Type B pancreatic cell (in vitro differentiated cells): ENCODE measurements around the gene GPX5. TPM values are rescaled to one million over a fixed set of nuclear protein-coding genes. Genes with fewer than 3 reads are reported as not detected.
A peak's percentile ranks its signal among the peaks of the same experiment; 100 is the strongest.

Experiments used
- DNase-seq: peaks from one replicate; pipeline ENCODE4 v3.0.0; 2021; ENCODE audit warnings: mixed read lengths; ENCODE audit not compliant: unreplicated experiment; ENCODE audit errors: extremely low spot score
- H3K27ac Mint-ChIP-seq: 2 replicates; pipeline ENCODE4 v1.8.0; 2021; ENCODE audit warnings: mild to moderate bottlenecking, mixed read lengths
- H3K27me3 Mint-ChIP-seq: 2 replicates; pipeline ENCODE4 v1.8.0; 2021; ENCODE audit warnings: mixed read lengths
- H3K36me3 Mint-ChIP-seq: 2 replicates; pipeline ENCODE4 v1.8.0; 2021; ENCODE audit warnings: mixed read lengths
- H3K4me1 Mint-ChIP-seq: one replicate; pipeline ENCODE4 v1.8.0; 2021; ENCODE audit warnings: mixed read lengths; ENCODE audit not compliant: unreplicated experiment
- H3K4me3 Mint-ChIP-seq: 2 replicates; pipeline ENCODE4 v1.8.0; 2021; ENCODE audit warnings: mild to moderate bottlenecking, mixed read lengths
- H3K9me3 Mint-ChIP-seq: 2 replicates; pipeline ENCODE4 v1.8.0; 2021; ENCODE audit warnings: mixed read lengths
- CTCF ChIP-seq: fragments of 200-600 bp; sonication (generic); conservative IDR thresholded peaks from 2 replicates; pipeline ENCODE4 v1.5.0; 2021; ENCODE audit warnings: antibody characterized with exemption, mild to moderate bottlenecking
- total RNA-seq: library from RNA; stranded (reverse); gene quantifications from 2 replicates; pipeline ENCODE4 v1.2.1, GENCODE V29; 2021; ENCODE audit warnings: low replicate concordance

The GPX5 gene
- total RNA-seq, 1 donor from 2014 or later, result not detected

GRCh38 chr6:28486988-28487742 is 38.5 kb upstream of the GPX5 start:
- TF ChIP-seq CTCF, result no peak
- H3K27me3 Mint-ChIP-seq, result peaks cover 29% of the 10 kb centered on the region
- DNase-seq, result no peak
- H3K9me3 Mint-ChIP-seq, result no peaks in the 10 kb centered on the region
- H3K4me3 Mint-ChIP-seq, result peak overlapping the region; percentile 9
- H3K27ac Mint-ChIP-seq, result no peak overlapping the region
- H3K4me1 Mint-ChIP-seq, result peaks cover 14% of the 10 kb centered on the region
- H3K36me3 Mint-ChIP-seq, result no peaks in the 10 kb centered on the region

- Mint-ChIP-seq H3K9me3 (no peaks in the 10 kb centered on the region), H3K4me1 (peaks cover 19% of the 10 kb centered on the region), H3K4me3 (peak overlapping the region; percentile 92), H3K27me3 (peaks cover 16% of the 10 kb centered on the region), H3K27ac (peak overlapping the region; percentile 97), H3K36me3 (no peaks in the 10 kb centered on the region)
- no peak for TF ChIP-seq CTCF
- no peak for DNase-seq
These were observed 36.7 kb upstream of the GPX5 start for GRCh38 chr6:28488916-28489365.

- Mint-ChIP-seq H3K27me3 (peaks cover 14% of the 10 kb centered on the region), H3K9me3 (no peaks in the 10 kb centered on the region), H3K4me1 (peaks cover 19% of the 10 kb centered on the region), H3K27ac (peak overlapping the region; percentile 97), H3K4me3 (peak overlapping the region; percentile 92), H3K36me3 (no peaks in the 10 kb centered on the region)
- TF ChIP-seq CTCF, result no peak
- DNase-seq, result peak; percentile 76
These were observed 36.1 kb upstream of the GPX5 start for GRCh38 chr6:28489366-28490204.

GRCh38 chr6:28490205-28490890 is 35.3 kb upstream of the GPX5 start:
- no peak for TF ChIP-seq CTCF
- Mint-ChIP-seq H3K4me3 (peak overlapping the region; percentile 92), H3K4me1 (peaks cover 19% of the 10 kb centered on the region), H3K9me3 (no peaks in the 10 kb centered on the region), H3K27ac (peak overlapping the region; percentile 97), H3K36me3 (no peaks in the 10 kb centered on the region), H3K27me3 (peaks cover 11% of the 10 kb centered on the region)
- no peak for DNase-seq

- H3K36me3 Mint-ChIP-seq, result no peaks in the 10 kb centered on the region
- peaks cover 9% of the 10 kb centered on the region for H3K27me3 Mint-ChIP-seq
- peaks cover 19% of the 10 kb centered on the region for H3K4me1 Mint-ChIP-seq
- TF ChIP-seq CTCF, result no peak
- H3K4me3 Mint-ChIP-seq, result peak overlapping the region; percentile 78
- H3K27ac Mint-ChIP-seq, result peak overlapping the region; percentile 81
- no peak for DNase-seq
- no peaks in the 10 kb centered on the region for H3K9me3 Mint-ChIP-seq
These were observed 33.7 kb upstream of the GPX5 start for GRCh38 chr6:28491984-28492317.
